SK-N-SH treated with all-trans-retinoic acid at 6 μM for 48 hours (cell line): ENCODE results near the gene CD6.

Source experiments
- ATAC-seq: fragments of 200-7000 bp; cut with Tn5 transposase; 3 replicates; pipeline ENCODE4 v1.9.1; 2020; ENCODE audit warnings: mild to moderate bottlenecking, moderate library complexity
- ARNTL ChIP-seq: fragments of 450-650 bp; formaldehyde crosslinking; IDR thresholded peaks from 2 replicates; pipeline ENCODE4 v1.5.0; 2020; ENCODE audit warnings: low read depth, mild to moderate bottlenecking, moderate library complexity, borderline replicate concordance
- BACH2 ChIP-seq: fragments of 250-450 bp; sonication (Bioruptor Pico); IDR thresholded peaks from 2 replicates; pipeline ENCODE4 v1.9.0; 2021; ENCODE audit warnings: mild to moderate bottlenecking, borderline replicate concordance
- CREB5 ChIP-seq: fragments of 250-450 bp; sonication (Bioruptor Pico); IDR thresholded peaks from 2 replicates; pipeline ENCODE4 v1.5.1; 2020; ENCODE audit warnings: low read depth, mild to moderate bottlenecking, moderate library complexity
- CSRNP3 ChIP-seq: fragments of 250-450 bp; sonication (Bioruptor Pico); IDR thresholded peaks from 2 replicates; pipeline ENCODE4 v1.5.1; 2021; ENCODE audit warnings: mild to moderate bottlenecking, moderate library complexity
- ESRRG ChIP-seq: fragments of 250-450 bp; sonication (Bioruptor Pico); IDR thresholded peaks from 2 replicates; pipeline ENCODE4 v1.6.1; 2021; ENCODE audit warnings: mild to moderate bottlenecking
- GLIS3 ChIP-seq: fragments of 250-450 bp; sonication (Bioruptor Pico); IDR thresholded peaks from 2 replicates; pipeline ENCODE4 v1.5.0; 2020; ENCODE audit warnings: mild to moderate bottlenecking, moderate library complexity
- ISL1 ChIP-seq: fragments of 250-450 bp; sonication (Bioruptor Pico); IDR thresholded peaks from 2 replicates; pipeline ENCODE4 v2.1.2; 2022; ENCODE audit warnings: mild to moderate bottlenecking, moderate library complexity
- OSR1 ChIP-seq: fragments of 250-450 bp; sonication (Bioruptor Pico); IDR thresholded peaks from 2 replicates; pipeline ENCODE4 v1.8.0; 2022; ENCODE audit warnings: moderate library complexity, mild to moderate bottlenecking, inconsistent platforms
- RARB ChIP-seq: fragments of 250-450 bp; sonication (Bioruptor Pico); IDR thresholded peaks from 2 replicates; pipeline ENCODE4 v1.8.0; 2021; ENCODE audit warnings: mild to moderate bottlenecking, moderate library complexity
- TCF4 ChIP-seq: fragments of 250-450 bp; sonication (Bioruptor Pico); IDR thresholded peaks from 2 replicates; pipeline ENCODE4 v1.8.0; 2021; ENCODE audit warnings: mild to moderate bottlenecking, moderate library complexity, borderline replicate concordance
- TOX ChIP-seq: fragments of 250-450 bp; sonication (Bioruptor Pico); IDR thresholded peaks from 2 replicates; pipeline ENCODE4 v1.8.0; 2021; ENCODE audit warnings: mild to moderate bottlenecking, moderate library complexity, borderline replicate concordance
- TSHZ2 ChIP-seq: fragments of 250-450 bp; sonication (Bioruptor Pico); IDR thresholded peaks from 2 replicates; pipeline ENCODE4 v1.5.0; 2020; ENCODE audit warnings: mild to moderate bottlenecking, moderate library complexity
- ZC3H10 ChIP-seq: fragments of 250-450 bp; sonication (Bioruptor Pico); IDR thresholded peaks from 2 replicates; pipeline ENCODE4 v1.5.1; 2021; ENCODE audit warnings: mild to moderate bottlenecking, moderate library complexity
- ZFP3 ChIP-seq: fragments of 250-450 bp; sonication (Bioruptor Pico); IDR thresholded peaks from 2 replicates; pipeline ENCODE4 v1.5.0; 2020; ENCODE audit warnings: mild to moderate bottlenecking, moderate library complexity
- ZFP30 ChIP-seq: fragments of 450-650 bp; formaldehyde crosslinking; IDR thresholded peaks from 2 replicates; pipeline ENCODE4 v1.5.0; 2022; ENCODE audit warnings: mild to moderate bottlenecking, moderate library complexity
- ZNF565 ChIP-seq: fragments of 450-650 bp; formaldehyde crosslinking; conservative IDR thresholded peaks from 2 replicates; pipeline ENCODE4 v1.5.0; 2020; ENCODE audit warnings: low read depth, mild to moderate bottlenecking, moderate library complexity
- ZNF8 ChIP-seq: fragments of 450-650 bp; formaldehyde crosslinking; IDR thresholded peaks from 2 replicates; pipeline ENCODE4 v1.5.0; 2020; ENCODE audit warnings: mild to moderate bottlenecking, moderate library complexity
- TF ChIP-seq, protein P1 (sequence below): fragments of 250-450 bp; sonication (Bioruptor Pico); IDR thresholded peaks from 2 replicates; pipeline ENCODE4 v1.8.0; 2021; ENCODE audit warnings: low read depth, mild to moderate bottlenecking, moderate library complexity, borderline replicate concordance
- TF ChIP-seq, protein P2 (sequence below): fragments of 250-450 bp; sonication (Bioruptor Pico); IDR thresholded peaks from 2 replicates; pipeline ENCODE4 v1.8.0; 2020; ENCODE audit warnings: mild to moderate bottlenecking, moderate library complexity, borderline replicate concordance

CD6 gene

GRCh38 chr11:60984149-60984548 is 12.7 kb downstream of the CD6 start:
- no peak for ATAC-seq
- TF ChIP-seq RARB (CRISPR knock-in tag) = no peak
- TF ChIP-seq ZNF8 = no peak
- TF ChIP-seq GLIS3 = no peak
- TF ChIP-seq ARNTL (CRISPR knock-in tag) = no peak
- no peak for TF ChIP-seq TSHZ2 (CRISPR knock-in tag)

DNA sequence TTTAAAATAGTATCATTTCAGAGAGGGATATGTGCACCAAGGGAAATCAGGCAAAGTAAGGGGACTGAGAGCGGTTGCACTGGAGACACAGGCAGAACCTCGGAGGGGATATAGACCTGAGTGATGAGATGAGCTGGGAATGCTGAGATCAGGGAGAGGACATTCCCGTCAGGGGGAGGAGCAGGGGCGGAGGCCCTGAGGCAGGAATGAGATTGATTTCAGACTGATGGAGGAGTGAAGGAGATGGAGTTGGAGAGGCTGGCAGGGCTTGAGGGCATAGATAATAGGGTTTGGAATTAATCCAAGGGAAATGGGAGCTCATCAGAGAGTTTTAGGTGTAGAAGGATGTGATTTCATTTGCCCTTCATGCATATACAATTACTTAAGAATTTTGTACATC is 13.2 kb downstream of the CD6 start:
- TF ChIP-seq OSR1 (CRISPR knock-in tag) = no peak
- TF ChIP-seq ZNF8 = no peak
- no peak for TF ChIP-seq BACH2 (CRISPR knock-in tag)
- no peak for TF ChIP-seq ISL1
- TF ChIP-seq, all 23 proteins: peak for 0
- ATAC-seq = no peak

- TF ChIP-seq, protein P1, sequence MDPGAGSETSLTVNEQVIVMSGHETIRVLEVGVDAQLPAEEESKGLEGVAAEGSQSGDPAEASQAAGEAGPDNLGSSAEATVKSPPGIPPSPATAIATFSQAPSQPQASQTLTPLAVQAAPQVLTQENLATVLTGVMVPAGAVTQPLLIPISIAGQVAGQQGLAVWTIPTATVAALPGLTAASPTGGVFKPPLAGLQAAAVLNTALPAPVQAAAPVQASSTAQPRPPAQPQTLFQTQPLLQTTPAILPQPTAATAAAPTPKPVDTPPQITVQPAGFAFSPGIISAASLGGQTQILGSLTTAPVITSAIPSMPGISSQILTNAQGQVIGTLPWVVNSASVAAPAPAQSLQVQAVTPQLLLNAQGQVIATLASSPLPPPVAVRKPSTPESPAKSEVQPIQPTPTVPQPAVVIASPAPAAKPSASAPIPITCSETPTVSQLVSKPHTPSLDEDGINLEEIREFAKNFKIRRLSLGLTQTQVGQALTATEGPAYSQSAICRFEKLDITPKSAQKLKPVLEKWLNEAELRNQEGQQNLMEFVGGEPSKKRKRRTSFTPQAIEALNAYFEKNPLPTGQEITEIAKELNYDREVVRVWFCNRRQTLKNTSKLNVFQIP = no peak
- TF ChIP-seq ZFP3 = no peak
- TF ChIP-seq ZC3H10 (CRISPR knock-in tag) = no peak
- TF ChIP-seq TOX (CRISPR knock-in tag) = no peak
- TF ChIP-seq ZNF8 = no peak
- no peak for TF ChIP-seq ESRRG (CRISPR knock-in tag)
- TF ChIP-seq, protein P2, sequence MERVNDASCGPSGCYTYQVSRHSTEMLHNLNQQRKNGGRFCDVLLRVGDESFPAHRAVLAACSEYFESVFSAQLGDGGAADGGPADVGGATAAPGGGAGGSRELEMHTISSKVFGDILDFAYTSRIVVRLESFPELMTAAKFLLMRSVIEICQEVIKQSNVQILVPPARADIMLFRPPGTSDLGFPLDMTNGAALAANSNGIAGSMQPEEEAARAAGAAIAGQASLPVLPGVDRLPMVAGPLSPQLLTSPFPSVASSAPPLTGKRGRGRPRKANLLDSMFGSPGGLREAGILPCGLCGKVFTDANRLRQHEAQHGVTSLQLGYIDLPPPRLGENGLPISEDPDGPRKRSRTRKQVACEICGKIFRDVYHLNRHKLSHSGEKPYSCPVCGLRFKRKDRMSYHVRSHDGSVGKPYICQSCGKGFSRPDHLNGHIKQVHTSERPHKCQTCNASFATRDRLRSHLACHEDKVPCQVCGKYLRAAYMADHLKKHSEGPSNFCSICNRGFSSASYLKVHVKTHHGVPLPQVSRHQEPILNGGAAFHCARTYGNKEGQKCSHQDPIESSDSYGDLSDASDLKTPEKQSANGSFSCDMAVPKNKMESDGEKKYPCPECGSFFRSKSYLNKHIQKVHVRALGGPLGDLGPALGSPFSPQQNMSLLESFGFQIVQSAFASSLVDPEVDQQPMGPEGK (CRISPR knock-in tag) = no peak
- no peak for TF ChIP-seq TCF4
- no peak for TF ChIP-seq OSR1 (CRISPR knock-in tag)
- no peak for TF ChIP-seq RARB (CRISPR knock-in tag)
- no peak for TF ChIP-seq CSRNP3 (CRISPR knock-in tag)
- no peak for ATAC-seq
Measured at GRCh38 chr11:60985501-60985900, 14.0 kb downstream of the CD6 start.

GRCh38 chr11:60985991-60986915 is 14.8 kb downstream of the CD6 start:
- ATAC-seq = no peak

More at GRCh38 chr11:60985991-60986915, 14.8 kb downstream of the CD6 start:
- no peak for TF ChIP-seq ISL1
- TF ChIP-seq CREB5 = no peak
- no peak for TF ChIP-seq ZNF565 (CRISPR knock-in tag)
- no peak for TF ChIP-seq OSR1 (CRISPR knock-in tag)
- no peak for TF ChIP-seq CSRNP3 (CRISPR knock-in tag)
- no peak for TF ChIP-seq BACH2 (CRISPR knock-in tag)
- TF ChIP-seq GLIS3 = no peak
- TF ChIP-seq ZFP30 (CRISPR knock-in tag) = no peak
- TF ChIP-seq ZC3H10 (CRISPR knock-in tag) = no peak
